Caki2 (cell line): ENCODE data around the gene MLF2. TPM values are rescaled to one million over a fixed set of nuclear protein-coding genes. Genes with fewer than 3 reads are reported as not detected.

Experiments used
- DNase-seq: peaks from one replicate; pipeline ENCODE4 v3.0.0-alpha.2; 2015; ENCODE audit warnings: low read depth
- in situ Hi-C: cut with HindIII; loops from 2 replicates; pipeline ENCODE4 v1.10.0; 2016; ENCODE audit warnings: low sequenced_read_pairs, low pct_unique_long_range_greater_than_20kb, mixed read lengths
- total RNA-seq: library from RNA; depleted of rRNA; stranded (reverse); fragments of >200 nt; shearing (Covaris generic); gene quantifications from 2 replicates; pipeline ENCODE4 v1.2.3, GENCODE V29; 2014; ENCODE audit warnings: low replicate concordance; rRNA removed

Gene MLF2
- total RNA-seq = 274 and 316 TPM in 2 replicates

GRCh38 chr12:6752921-6753771, at the start of gene MLF2:
Gene MLF2, minus strand, starts transcription at chr12:6753141. Its CDS starts 807 bp downstream, at chr12:6752334.
- DNase-seq = peak; percentile 98
- in situ Hi-C loops = no loop called here

GRCh38 chr12:6799147-6799546, 46.2 kb upstream of the MLF2 start:
- DNase-seq = no peak

GRCh38 chr12:6796576-6796975, 43.6 kb upstream of the MLF2 start:
- no peak for DNase-seq
- in situ Hi-C loops = no loop called here

More at GRCh38 chr12:6799147-6799546, 46.2 kb upstream of the MLF2 start:
- in situ Hi-C loops = no loop called here

GRCh38 chr12:6795088-6795487, 42.1 kb upstream of the MLF2 start:
- in situ Hi-C loops = no loop called here
- no peak for DNase-seq

GRCh38 chr12:6792522-6793201, 39.7 kb upstream of the MLF2 start:
- in situ Hi-C loops = no loop called here
- DNase-seq = no peak

- no peak for DNase-seq
- in situ Hi-C loops = no loop called here
Observed at GRCh38 chr12:6791931-6792520, 39.1 kb upstream of the MLF2 start.

- in situ Hi-C loops = no loop called here
- no peak for DNase-seq
Observed at GRCh38 chr12:6790496-6791150, 37.7 kb upstream of the MLF2 start.

- no peak for DNase-seq
- in situ Hi-C loops = no loop called here
Observed at GRCh38 chr12:6788972-6789924, 36.3 kb upstream of the MLF2 start, which contains the start of gene CD4. Gene CD4, plus strand, starts transcription at chr12:6789528. Its CDS starts 10,611 bp downstream, at chr12:6800139.

GRCh38 chr12:6787309-6787708, 34.4 kb upstream of the MLF2 start:
- in situ Hi-C loops = no loop called here
- DNase-seq = no peak

- in situ Hi-C loops = no loop called here
- DNase-seq = no peak
Observed at GRCh38 chr12:6786416-6787094, 33.6 kb upstream of the MLF2 start.

- in situ Hi-C loops = no loop called here
- DNase-seq = no peak
Observed at GRCh38 chr12:6784761-6785160, 31.8 kb upstream of the MLF2 start.

GRCh38 chr12:6784296-6784695, 31.4 kb upstream of the MLF2 start:
- DNase-seq = no peak
- in situ Hi-C loops = no loop called here

GRCh38 chr12:6783828-6784227, 30.9 kb upstream of the MLF2 start:
- no peak for DNase-seq
- in situ Hi-C loops = no loop called here

GRCh38 chr12:6782850-6783566, 30.1 kb upstream of the MLF2 start:
- no peak for DNase-seq
- in situ Hi-C loops = no loop called here

- DNase-seq = no peak
- in situ Hi-C loops = no loop called here
Observed at GRCh38 chr12:6782119-6782518, 29.2 kb upstream of the MLF2 start.

GRCh38 chr12:6780573-6780972, 27.6 kb upstream of the MLF2 start:
- in situ Hi-C loops = no loop called here
- no peak for DNase-seq
